ENCODE results near the gene PRKRA.
"Not testable (repeated sequence)": the region's sequence is repeated elsewhere in the genome, so short reads cannot be mapped to it uniquely, and the experiment has no call there.

Gene PRKRA

GRCh38 chr2:178450774-178451525 is at the start of gene PRKRA, which contains the start of gene PJVK:
PRKRA (minus strand) TSS chr2:178451175; CDS start chr2:178451030, 145 bp downstream.
PJVK (plus strand) TSS chr2:178451378; CDS start chr2:178453410, 2,032 bp downstream.
- peak; percentile 91 to 96 for DNase-seq (ENCODE audit: low read depth in 2 of 2)

GRCh38 chr2:178499640-178500039 is 48.7 kb upstream of the PRKRA start:
- no peak for DNase-seq (ENCODE audit: low read depth in 2 of 2)

GRCh38 chr2:178498137-178498536 is 47.2 kb upstream of the PRKRA start:
- DNase-seq (ENCODE audit: low read depth in 2 of 2) = no peak

- no peak for DNase-seq (ENCODE audit: low read depth in 2 of 2)
These were observed 45.1 kb upstream of the PRKRA start for GRCh38 chr2:178496049-178496448.

GRCh38 chr2:178491612-178492011 is 40.6 kb upstream of the PRKRA start:
- no peak for DNase-seq (ENCODE audit: low read depth in 2 of 2)

- no peak for DNase-seq (ENCODE audit: low read depth in 2 of 2)
These were observed 34.4 kb upstream of the PRKRA start for GRCh38 chr2:178485356-178485755.

- no peak for DNase-seq (ENCODE audit: low read depth in 2 of 2)
These were observed 33.5 kb upstream of the PRKRA start for GRCh38 chr2:178484245-178485041.

- DNase-seq (ENCODE audit: low read depth in 2 of 2) = no peak
These were observed 31.5 kb upstream of the PRKRA start for GRCh38 chr2:178482437-178482836.

GRCh38 chr2:178480227-178481181 is 29.5 kb upstream of the PRKRA start, which contains the start of gene PLEKHA3:
PLEKHA3 (plus strand) TSS chr2:178480457; CDS start chr2:178480870, 413 bp downstream.
- peak; percentile 55 to 68 for DNase-seq (ENCODE audit: low read depth in 2 of 2)

GRCh38 chr2:178479758-178480226 is 28.8 kb upstream of the PRKRA start:
- DNase-seq (ENCODE audit: low read depth in 2 of 2) = no peak

GRCh38 chr2:178479275-178479616 is 28.3 kb upstream of the PRKRA start:
- DNase-seq (ENCODE audit: low read depth in 2 of 2) = no peak

GRCh38 chr2:178478439-178479274 is 27.7 kb upstream of the PRKRA start, which contains the start of gene FKBP7:
FKBP7 (minus strand) TSS chr2:178478600; CDS start chr2:178478499, 101 bp downstream.
- peak; percentile 66 to 80 for DNase-seq (ENCODE audit: low read depth in 2 of 2)

GRCh38 chr2:178478130-178478438 is 27.1 kb upstream of the PRKRA start:
- DNase-seq (ENCODE audit: low read depth in 2 of 2) = no peak

- DNase-seq (ENCODE audit: low read depth in 2 of 2) = no peak
These were observed 26.6 kb upstream of the PRKRA start for GRCh38 chr2:178477443-178478129.

- DNase-seq (ENCODE audit: low read depth in 2 of 2) = no peak
These were observed 25.5 kb upstream of the PRKRA start for GRCh38 chr2:178476477-178476876.

GRCh38 chr2:178474560-178474959 is 23.6 kb upstream of the PRKRA start:
- DNase-seq (ENCODE audit: low read depth in 2 of 2) = no peak

GRCh38 chr2:178473931-178474330 is 23.0 kb upstream of the PRKRA start:
- DNase-seq (ENCODE audit: low read depth in 2 of 2) = no peak

GRCh38 chr2:178473373-178473772 is 22.4 kb upstream of the PRKRA start:
- DNase-seq (ENCODE audit: low read depth in 2 of 2) = no peak

- DNase-seq (ENCODE audit: low read depth in 2 of 2) = not testable (repeated sequence)
These were observed 20.3 kb upstream of the PRKRA start for GRCh38 chr2:178471313-178471712.

- no peak for DNase-seq (ENCODE audit: low read depth in 2 of 2)
These were observed 18.4 kb upstream of the PRKRA start for GRCh38 chr2:178469219-178469849.

Measured in stimulated activated CD8-positive, alpha-beta memory T cell treated with anti-CD3 and anti-CD28 coated beads, Interleukin-7, amount 100 ng/mL, for 4 hours (primary cell).